Uterus (tissue), 2 donors: Measurements from ENCODE around the gene NT5E.

Source experiments
- CTCF ChIP-seq, 4 experiments: fragments of 200-600 bp in 2 of 4; fragments of 450-650 bp in 2 of 4; sonication (generic) in 2 of 4; IDR thresholded peaks; one replicate each; pipeline ENCODE4 v1.5.1; 2016 to 2019; ENCODE audit warnings: antibody characterized with exemption in 4 of 4, mild to moderate bottlenecking in 2 of 4, moderate library complexity in 1 of 4
- POLR2A ChIP-seq, 2 donors: fragments of 450-650 bp; IDR thresholded peaks; one replicate each; pipeline ENCODE4 v1.6.1; 2016; ENCODE audit warnings: antibody characterized with exemption in 2 of 2, mild to moderate bottlenecking in 1 of 2, moderate library complexity in 1 of 2

- TF ChIP-seq CTCF (IDR thresholded peaks at IDR 0.05) (no peak), POLR2A (IDR thresholded peaks at IDR 0.05) (no peak)
These were observed 44.1 kb upstream of the NT5E start for GRCh38 chr6:85405853-85406198.
